ENCODE results near the gene LAPTM4A.
"Not testable (repeated sequence)": the region's sequence is repeated elsewhere in the genome, so short reads cannot be mapped to it uniquely, and the experiment has no call there.

LAPTM4A gene

GRCh38 chr2:20051532-20052228 lies at the start of gene LAPTM4A:
LAPTM4A (minus strand) TSS chr2:20051628; CDS start chr2:20051520, 108 bp downstream.
- in situ Hi-C loops (cut with HindIII; ENCODE audit: low sequenced_read_pairs): no loop called here

GRCh38 chr2:20100711-20101110 lies 49.3 kb upstream of the LAPTM4A start:
- in situ Hi-C loops (cut with HindIII; ENCODE audit: low sequenced_read_pairs): no loop called here

GRCh38 chr2:20099780-20100179 lies 48.4 kb upstream of the LAPTM4A start:
- in situ Hi-C loops (cut with HindIII; ENCODE audit: low sequenced_read_pairs): no loop called here

DNA sequence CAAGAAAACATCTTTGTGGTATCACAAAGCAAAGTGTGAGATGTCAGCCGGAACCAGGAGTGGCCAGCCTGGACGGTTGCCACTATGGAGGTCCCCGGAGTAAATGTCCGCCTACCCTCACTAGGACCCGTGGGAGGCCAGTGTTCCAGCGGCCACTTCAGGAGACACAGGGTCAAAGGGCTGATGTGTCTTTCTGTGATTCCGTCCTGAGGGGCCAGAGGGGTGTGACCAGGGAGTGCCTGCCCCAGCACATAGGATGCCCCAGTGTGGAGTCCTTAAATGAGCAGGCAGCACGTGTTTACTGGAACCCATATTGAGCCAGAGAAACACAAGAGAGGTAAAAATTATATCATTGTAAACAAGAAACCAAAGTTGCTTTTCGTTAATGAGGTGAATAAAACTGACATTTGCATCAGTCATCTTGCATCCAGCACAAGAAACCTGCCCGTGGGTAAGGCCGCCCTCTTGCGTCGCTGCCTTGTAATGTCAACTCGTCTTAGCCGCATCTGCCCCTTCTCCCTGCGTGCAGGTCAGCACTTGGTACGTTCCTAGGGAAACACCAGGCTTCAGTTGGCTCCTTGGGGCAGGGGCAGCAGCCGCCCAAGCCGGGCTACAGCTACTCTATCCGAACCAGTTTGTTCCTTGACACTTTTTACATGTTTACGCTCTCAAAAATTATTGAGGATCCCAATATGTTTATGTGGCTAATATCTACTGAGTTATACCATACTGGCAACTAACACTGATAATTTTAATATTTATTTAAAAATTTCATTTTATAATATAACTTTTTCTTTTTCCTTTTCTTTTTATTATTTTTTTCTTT lies 46.7 kb upstream of the LAPTM4A start:
- in situ Hi-C loops (cut with HindIII; ENCODE audit: low sequenced_read_pairs): no loop called here

- in situ Hi-C loops (cut with HindIII; ENCODE audit: low sequenced_read_pairs): no loop called here
Measured at GRCh38 chr2:20095469-20095868, 44.0 kb upstream of the LAPTM4A start.

GRCh38 chr2:20094955-20095354 lies 43.5 kb upstream of the LAPTM4A start:
- in situ Hi-C loops (cut with HindIII; ENCODE audit: low sequenced_read_pairs): loop anchor here (5.0 kb wide), 1 partner anchor 133 kb away; no protein-coding TSS in a partner anchor

DNA sequence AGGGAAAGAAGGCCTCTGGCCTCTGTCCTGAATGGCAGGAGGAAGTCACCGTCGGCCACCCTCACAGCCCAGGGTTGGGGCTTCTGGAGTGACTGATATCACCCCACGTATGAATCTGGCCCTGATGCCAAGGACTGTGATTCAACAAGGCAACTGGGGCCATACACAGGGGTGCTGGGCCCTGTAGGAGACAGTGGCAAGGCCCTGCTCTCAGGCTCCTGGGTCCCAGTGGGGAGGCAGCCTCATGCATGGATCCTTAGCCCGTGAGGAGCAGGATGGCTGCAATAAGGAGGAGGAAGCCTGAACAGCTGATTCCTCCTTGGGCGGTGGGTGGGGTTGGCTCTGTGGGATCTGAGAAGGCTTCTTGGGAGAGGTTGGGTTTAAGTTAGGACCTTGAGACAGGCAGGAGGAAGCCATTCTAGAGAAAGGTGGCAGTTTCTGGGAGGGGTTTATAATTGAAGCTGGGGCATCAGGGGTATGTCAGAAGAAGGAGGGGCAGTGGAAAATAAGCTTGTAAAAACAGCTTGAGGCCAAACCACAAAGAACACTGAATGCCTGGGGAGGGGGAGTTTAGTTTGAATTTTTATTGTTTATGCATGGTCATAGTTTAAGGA lies 42.8 kb upstream of the LAPTM4A start:
- in situ Hi-C loops (cut with HindIII; ENCODE audit: low sequenced_read_pairs): loop anchor here (5.0 kb wide), 1 partner anchor 132 kb away; no protein-coding TSS in a partner anchor

DNA sequence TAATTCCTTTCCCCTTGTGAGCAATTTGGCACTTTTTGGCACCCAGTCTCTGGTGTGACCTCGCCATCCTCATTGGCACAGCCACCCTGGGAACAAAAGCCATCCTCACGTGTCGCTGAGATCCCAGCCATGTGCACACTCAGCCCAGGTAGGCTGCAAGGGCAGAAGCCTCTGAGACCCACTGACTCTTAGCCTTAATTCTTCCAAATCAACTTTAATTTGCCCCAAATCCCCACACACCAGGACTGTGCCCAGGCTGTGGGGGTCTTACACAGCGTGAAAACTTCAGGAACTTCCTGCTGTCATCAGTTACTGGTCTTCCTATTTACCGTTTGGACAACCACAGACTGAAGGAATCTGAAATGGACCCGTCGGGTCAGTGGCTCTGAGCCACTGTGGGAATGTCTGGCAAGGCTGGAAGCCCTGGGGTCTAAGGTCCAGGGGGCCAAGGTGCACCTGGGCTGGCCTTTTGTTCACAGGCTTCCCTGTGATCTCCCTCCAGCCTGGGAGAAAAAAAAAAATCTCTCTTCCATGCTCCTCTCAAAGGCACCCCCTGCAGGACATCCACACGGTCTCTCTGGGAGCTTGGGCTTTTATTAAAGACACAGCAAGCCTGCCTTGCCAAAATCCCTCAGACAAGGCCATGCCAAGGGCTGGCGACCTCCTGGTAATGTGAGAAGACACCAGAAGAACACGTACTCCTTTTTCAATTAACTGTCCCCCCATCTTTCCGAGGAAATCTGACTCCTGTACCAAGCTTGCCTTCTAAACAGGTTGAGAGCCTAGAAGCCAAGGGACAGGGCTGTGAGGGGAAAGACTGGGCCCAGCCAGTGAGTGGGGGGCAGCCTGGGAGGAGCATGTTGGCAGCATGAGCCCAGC lies 42.1 kb upstream of the LAPTM4A start:
- in situ Hi-C loops (cut with HindIII; ENCODE audit: low sequenced_read_pairs): loop anchor here (5.0 kb wide), 1 partner anchor 131 kb away; no protein-coding TSS in a partner anchor

DNA sequence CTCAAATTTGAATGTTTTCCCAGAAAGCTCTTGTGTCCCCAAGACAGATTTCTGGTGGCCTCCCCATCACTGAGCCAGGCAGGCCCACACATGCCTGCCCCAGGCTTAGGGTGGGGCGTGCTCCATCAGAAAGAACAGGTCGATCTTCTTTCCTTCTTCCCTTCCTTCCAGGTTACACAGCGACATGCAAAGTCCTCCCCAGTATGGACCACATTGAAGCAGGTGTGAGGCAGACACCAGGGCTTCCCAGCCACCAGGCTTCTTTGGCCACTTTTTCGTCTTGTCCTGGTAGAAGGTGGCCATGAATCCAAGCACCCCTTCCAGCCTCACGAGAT lies 41.4 kb upstream of the LAPTM4A start:
- in situ Hi-C loops (cut with HindIII; ENCODE audit: low sequenced_read_pairs): loop anchor here (5.0 kb wide), 1 partner anchor 131 kb away; no protein-coding TSS in a partner anchor

DNA sequence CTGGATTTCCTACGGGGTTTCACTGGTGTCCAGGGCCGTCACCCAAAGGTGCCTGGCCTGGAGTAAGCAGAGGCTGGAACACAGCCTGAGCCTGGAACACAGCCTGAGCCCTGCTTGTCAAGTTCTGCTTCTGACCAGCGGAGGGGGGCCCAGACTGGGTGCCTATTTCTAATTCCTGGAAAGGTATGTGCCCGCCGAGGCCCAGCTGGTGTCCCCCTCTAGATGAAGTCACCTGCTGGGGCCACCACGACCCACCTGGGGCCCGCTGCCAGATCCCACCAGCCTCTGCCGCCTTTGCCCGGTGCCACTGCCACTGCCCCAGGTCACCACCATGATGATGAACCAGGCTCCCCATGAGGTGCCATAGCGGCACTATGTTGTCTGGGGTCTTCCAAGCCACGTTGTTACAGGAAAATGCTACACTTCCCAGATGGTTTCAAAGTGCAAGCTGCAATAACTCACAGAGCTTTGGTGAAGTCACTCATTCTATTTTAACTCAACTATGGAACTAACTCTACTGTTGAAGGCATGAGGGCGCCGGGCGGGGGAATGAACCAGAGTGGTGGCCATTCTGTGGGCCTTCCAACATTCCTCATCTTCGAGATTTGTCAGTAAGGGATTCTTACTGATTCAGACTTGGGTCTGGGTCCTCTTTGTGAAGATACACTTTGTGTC lies 40.9 kb upstream of the LAPTM4A start:
- in situ Hi-C loops (cut with HindIII; ENCODE audit: low sequenced_read_pairs): loop anchor here (5.0 kb wide), 1 partner anchor 130 kb away; no protein-coding TSS in a partner anchor

DNA sequence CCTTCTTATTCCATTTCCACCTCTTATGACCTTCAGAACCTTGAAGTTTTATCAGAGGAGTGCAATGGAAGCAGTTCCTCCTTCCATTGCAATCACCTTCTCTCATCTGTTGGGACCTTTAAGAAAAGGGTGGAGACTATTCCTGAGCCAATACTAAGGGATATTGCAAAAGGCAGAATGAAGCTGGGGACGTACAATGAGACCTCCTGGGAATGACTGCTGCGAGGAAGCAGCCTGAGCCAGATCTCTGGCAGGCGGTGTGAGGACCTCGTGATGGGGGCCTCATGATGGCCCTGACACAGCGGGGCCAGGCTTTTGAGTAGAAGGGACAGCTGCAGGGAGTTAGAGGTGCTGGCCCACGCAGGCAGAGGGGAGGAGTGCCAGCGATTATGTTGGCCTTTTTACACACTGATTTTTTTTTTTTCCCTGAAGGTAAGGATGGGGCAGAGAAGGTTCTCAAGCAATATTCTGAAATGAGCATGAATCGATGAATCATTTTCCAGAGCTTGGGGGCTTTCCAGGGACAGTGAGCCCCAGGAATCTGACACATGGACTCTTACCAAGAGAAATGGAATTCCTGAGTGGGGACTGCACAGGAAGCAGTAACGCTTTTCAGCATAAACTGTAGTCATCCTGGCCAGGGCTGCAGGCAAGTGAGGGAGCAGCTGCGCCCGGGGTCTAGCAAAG lies 40.0 kb upstream of the LAPTM4A start:
- in situ Hi-C loops (cut with HindIII; ENCODE audit: low sequenced_read_pairs): loop anchor here (5.0 kb wide), 1 partner anchor 129 kb away; no protein-coding TSS in a partner anchor

DNA sequence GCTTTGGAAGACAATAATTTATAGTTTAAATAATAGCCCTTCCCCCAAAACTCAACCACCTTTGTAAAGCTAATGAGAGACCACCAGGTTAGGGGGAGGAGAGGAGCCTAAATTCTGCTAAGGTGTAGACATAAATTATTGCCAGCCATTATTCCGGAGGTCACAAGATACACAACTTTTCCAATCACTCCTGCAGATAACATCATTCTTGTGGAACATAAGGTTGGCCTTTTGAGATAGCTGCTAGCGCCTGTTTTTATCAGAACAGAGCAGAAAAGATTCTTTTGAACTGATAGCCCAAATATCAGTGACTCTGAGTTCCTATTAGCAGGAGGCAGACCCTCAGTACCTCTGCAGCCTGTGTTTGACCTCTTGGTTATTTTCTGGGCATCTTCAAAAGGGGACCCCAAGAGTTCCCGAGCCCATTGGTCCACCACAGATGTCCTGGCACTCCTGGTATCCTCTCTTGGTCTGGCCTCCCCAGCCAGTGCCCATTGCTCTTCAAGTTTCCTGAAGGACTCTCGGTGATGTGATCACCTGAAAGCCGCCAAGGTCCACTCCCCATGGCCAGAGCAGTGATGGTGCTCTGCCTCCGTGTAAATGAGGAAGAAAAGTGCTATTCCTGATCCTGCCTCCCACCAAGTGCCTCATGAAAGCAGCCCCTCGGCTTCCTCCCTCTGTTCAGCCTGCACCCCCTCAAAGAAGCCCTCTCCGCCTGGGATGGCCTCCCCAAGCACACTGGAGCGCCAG lies 38.5 kb upstream of the LAPTM4A start:
- in situ Hi-C loops (cut with HindIII; ENCODE audit: low sequenced_read_pairs): loop anchor here (5.0 kb wide), 1 partner anchor 128 kb away; no protein-coding TSS in a partner anchor

- in situ Hi-C loops (cut with HindIII; ENCODE audit: low sequenced_read_pairs): not testable (repeated sequence)
Measured at GRCh38 chr2:20085909-20086308, 34.5 kb upstream of the LAPTM4A start.

DNA sequence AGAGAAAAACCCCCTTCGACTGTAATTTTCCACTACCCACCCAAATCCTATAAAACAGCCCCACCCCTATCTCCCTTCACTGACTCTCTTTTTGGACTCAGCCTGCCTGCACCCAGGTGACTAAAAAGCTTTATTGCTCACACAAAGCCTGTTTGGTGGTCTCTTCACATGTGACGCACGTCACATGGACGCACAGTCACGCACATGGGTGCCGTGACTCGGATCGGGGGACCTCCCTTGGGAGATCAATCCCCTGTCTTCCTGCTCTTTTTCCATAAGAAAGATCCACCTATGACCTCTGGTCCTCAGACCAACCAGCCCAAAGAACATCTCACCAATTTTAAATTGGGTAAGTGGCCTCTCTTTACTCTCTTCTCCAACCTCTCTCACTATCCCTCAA lies 31.4 kb upstream of the LAPTM4A start:
- in situ Hi-C loops (cut with HindIII; ENCODE audit: low sequenced_read_pairs): not testable (repeated sequence)

GRCh38 chr2:20081841-20082240 lies 30.4 kb upstream of the LAPTM4A start:
- in situ Hi-C loops (cut with HindIII; ENCODE audit: low sequenced_read_pairs): no loop called here

- in situ Hi-C loops (cut with HindIII; ENCODE audit: low sequenced_read_pairs): no loop called here
Measured at GRCh38 chr2:20080839-20081415, 29.5 kb upstream of the LAPTM4A start.

DNA sequence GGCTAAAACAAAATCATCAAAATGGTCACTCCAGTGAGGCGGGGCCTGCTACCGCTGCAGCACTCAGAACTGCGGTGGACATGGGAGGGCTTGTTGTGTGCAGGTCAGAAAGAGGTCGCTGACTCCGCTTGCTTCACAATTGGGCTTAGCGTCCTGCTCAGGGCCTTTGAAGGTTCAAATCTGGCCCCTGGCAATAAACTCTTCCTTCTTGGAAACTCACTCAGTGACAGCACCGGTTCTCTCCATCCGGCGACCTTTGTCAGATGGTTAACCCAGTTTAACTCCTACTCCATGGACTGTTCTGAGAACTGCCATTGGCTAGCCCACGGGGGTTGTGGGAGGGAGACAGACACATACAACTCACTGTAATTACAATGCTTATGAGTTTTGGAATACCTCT lies 29.0 kb upstream of the LAPTM4A start:
- in situ Hi-C loops (cut with HindIII; ENCODE audit: low sequenced_read_pairs): no loop called here

DNA sequence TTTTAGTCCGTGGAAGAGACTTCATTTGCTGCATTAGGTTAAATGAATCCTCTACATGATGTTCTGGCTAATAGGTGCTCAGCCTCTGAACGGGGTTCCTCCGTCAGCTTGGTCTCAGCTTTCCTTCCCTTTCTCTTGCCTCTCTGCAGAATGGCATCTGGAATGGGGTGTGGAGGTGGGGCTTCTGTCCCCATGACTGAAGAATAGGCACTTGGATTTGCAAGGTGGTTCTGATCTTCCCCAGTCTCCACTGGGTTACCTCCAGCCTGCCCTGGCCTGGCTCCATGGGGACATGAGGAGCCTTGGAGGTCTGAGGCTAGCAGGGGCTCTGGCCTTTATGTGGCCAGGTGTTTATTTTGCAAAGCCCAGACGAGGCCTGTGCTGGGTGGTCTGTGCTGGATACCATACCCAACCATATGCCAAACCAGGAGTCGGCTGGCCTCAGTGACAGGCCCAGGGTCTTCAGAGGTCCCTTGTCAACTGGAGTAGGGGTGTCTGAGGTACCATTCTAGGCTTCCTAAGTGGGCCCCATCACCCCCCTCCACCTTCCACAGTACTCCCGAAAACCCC lies 28.2 kb upstream of the LAPTM4A start:
- in situ Hi-C loops (cut with HindIII; ENCODE audit: low sequenced_read_pairs): no loop called here
